Stomach (tissue), 4 donors: Measurements from ENCODE around the gene SCGN.

Experiments used
- POLR2AphosphoS5 ChIP-seq, 3 donors: sonication (generic); formaldehyde crosslinking; IDR thresholded peaks; one replicate each; pipeline ENCODE4 v1.6.1; 2016; ENCODE audit warnings: antibody characterized with exemption in 3 of 3
- TF ChIP-seq, protein P1 (sequence below), 7 experiments: fragments of 450-650 bp in 4 of 7; fragments of 200-600 bp in 3 of 7; sonication (generic) in 3 of 7; IDR thresholded peaks; one replicate each; pipeline ENCODE4 v1.5.1; 2016 to 2019; ENCODE audit warnings: antibody characterized with exemption in 7 of 7, control low read depth in 2 of 7, mild to moderate bottlenecking in 1 of 7

DNA sequence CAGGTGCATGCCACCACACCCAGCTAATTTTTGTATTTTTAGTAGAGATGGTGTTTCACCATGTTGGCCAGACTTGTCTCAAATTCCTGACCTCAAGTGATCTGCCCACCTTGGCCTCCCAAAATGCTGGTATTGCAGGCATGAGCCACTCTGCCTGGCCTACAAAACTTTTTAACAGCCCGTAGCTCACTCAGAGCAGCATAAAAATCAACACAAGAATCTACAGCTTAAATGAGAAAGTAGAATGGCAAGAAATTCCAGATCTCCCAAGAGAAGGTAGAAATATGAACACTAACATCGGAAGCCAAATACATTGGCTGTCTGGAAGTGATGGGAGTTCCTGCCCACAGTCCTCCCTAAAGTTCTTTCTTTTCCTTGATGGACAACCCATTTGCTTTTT is 43.7 kb downstream of the SCGN start:
- TF ChIP-seq, protein P1, sequence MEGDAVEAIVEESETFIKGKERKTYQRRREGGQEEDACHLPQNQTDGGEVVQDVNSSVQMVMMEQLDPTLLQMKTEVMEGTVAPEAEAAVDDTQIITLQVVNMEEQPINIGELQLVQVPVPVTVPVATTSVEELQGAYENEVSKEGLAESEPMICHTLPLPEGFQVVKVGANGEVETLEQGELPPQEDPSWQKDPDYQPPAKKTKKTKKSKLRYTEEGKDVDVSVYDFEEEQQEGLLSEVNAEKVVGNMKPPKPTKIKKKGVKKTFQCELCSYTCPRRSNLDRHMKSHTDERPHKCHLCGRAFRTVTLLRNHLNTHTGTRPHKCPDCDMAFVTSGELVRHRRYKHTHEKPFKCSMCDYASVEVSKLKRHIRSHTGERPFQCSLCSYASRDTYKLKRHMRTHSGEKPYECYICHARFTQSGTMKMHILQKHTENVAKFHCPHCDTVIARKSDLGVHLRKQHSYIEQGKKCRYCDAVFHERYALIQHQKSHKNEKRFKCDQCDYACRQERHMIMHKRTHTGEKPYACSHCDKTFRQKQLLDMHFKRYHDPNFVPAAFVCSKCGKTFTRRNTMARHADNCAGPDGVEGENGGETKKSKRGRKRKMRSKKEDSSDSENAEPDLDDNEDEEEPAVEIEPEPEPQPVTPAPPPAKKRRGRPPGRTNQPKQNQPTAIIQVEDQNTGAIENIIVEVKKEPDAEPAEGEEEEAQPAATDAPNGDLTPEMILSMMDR (IDR thresholded peaks at IDR 0.05) = no peak
- no peak for TF ChIP-seq POLR2AphosphoS5 (IDR thresholded peaks at IDR 0.05)
